Inferior parietal cortex (tissue), 1 donor: Measurements from ENCODE around the gene ENTREP3.
"Not testable (repeated sequence)": the region's sequence is repeated elsewhere in the genome, so short reads cannot be mapped to it uniquely, and the experiment has no call there.

Experiments
- DNase-seq: peaks from one replicate; pipeline ENCODE4 v3.0.0-alpha.2; 2016; ENCODE audit errors: extremely low spot score

Gene ENTREP3

GRCh38 chr1:155255243-155256007, at the start of gene ENTREP3:
ENTREP3 (minus strand) TSS chr1:155255483; CDS start chr1:155254877, 606 bp downstream.
- peak; percentile 86 for DNase-seq

- DNase-seq, result no peak
Measured at GRCh38 chr1:155304558-155305063, 49.3 kb upstream of the ENTREP3 start.

GRCh38 chr1:155301342-155301841, 46.1 kb upstream of the ENTREP3 start, which contains the start of gene PKLR:
PKLR (minus strand) TSS chr1:155301438; CDS start chr1:155301395, 43 bp downstream.
- no peak for DNase-seq

- DNase-seq, result no peak
Measured at GRCh38 chr1:155300553-155301329, 45.5 kb upstream of the ENTREP3 start.

GRCh38 chr1:155300024-155300423, 44.7 kb upstream of the ENTREP3 start:
- DNase-seq, result no peak

- DNase-seq, result no peak
Measured at GRCh38 chr1:155297384-155297783, 42.1 kb upstream of the ENTREP3 start.

- no peak for DNase-seq
Measured at GRCh38 chr1:155296661-155297060, 41.4 kb upstream of the ENTREP3 start.

- DNase-seq, result no peak
Measured at GRCh38 chr1:155295942-155296267, 40.6 kb upstream of the ENTREP3 start.

- DNase-seq, result no peak
Measured at GRCh38 chr1:155295183-155295941, 40.1 kb upstream of the ENTREP3 start.

- DNase-seq, result no peak
Measured at GRCh38 chr1:155294520-155295182, 39.4 kb upstream of the ENTREP3 start.

- no peak for DNase-seq
Measured at GRCh38 chr1:155293086-155293749, 37.9 kb upstream of the ENTREP3 start.

GRCh38 chr1:155291006-155291405, 35.7 kb upstream of the ENTREP3 start:
- not testable (repeated sequence) for DNase-seq

GRCh38 chr1:155287987-155288543, 32.8 kb upstream of the ENTREP3 start:
- DNase-seq, result no peak

- DNase-seq, result no peak
Measured at GRCh38 chr1:155286544-155286943, 31.3 kb upstream of the ENTREP3 start.

- DNase-seq, result no peak
Measured at GRCh38 chr1:155285631-155286044, 30.4 kb upstream of the ENTREP3 start.

- no peak for DNase-seq
Measured at GRCh38 chr1:155285063-155285462, 29.8 kb upstream of the ENTREP3 start.

GRCh38 chr1:155284476-155284875, 29.2 kb upstream of the ENTREP3 start:
- no peak for DNase-seq

GRCh38 chr1:155282488-155283091, 27.3 kb upstream of the ENTREP3 start:
- no peak for DNase-seq

- no peak for DNase-seq
Measured at GRCh38 chr1:155279268-155279667, 24.0 kb upstream of the ENTREP3 start.

GRCh38 chr1:155278689-155279160, 23.4 kb upstream of the ENTREP3 start:
- peak; percentile 13 for DNase-seq
